ENCODE data around the gene ZBED4.

The ZBED4 gene

GRCh38 chr22:49917974-49918910, 64.6 kb downstream of the ZBED4 start, which contains the start of the genes ALG12 and CRELD2:
ALG12 (minus strand) TSS chr22:49918438; CDS start chr22:49913765, 4,673 bp downstream.
CRELD2 (plus strand) TSS chr22:49918634; CDS start chr22:49918770, 136 bp downstream.
- DNase-seq (ENCODE audit: insufficient read length, low spot score) (peak; percentile 99), FAIRE-seq (peak; percentile 100)

- DNase-seq (ENCODE audit: insufficient read length, low spot score) (no peak), FAIRE-seq (no peak)
Measured at GRCh38 chr22:49918911-49919881, 65.6 kb downstream of the ZBED4 start.

DNA sequence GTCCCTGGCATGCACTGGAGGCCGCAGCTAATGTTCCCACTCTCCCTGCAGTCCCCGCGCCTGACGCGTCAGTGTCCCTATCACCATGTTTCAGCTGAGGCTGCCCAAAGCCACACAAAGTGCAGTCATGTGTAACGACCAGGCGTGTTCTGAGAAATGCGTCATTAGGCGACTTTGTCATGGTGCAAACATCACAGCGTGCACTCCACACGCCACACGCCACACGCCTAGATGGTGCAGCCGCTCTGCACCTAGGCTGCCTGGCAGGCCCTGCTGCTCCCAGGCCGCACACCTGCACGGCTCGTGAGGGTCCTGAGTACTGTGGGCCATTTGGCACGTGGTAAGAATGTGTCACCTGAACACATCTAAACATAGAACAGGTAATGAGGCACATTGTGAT, 67.2 kb downstream of the ZBED4 start:
- DNase-seq (ENCODE audit: insufficient read length, low spot score) = no peak
- no peak for FAIRE-seq

DNA sequence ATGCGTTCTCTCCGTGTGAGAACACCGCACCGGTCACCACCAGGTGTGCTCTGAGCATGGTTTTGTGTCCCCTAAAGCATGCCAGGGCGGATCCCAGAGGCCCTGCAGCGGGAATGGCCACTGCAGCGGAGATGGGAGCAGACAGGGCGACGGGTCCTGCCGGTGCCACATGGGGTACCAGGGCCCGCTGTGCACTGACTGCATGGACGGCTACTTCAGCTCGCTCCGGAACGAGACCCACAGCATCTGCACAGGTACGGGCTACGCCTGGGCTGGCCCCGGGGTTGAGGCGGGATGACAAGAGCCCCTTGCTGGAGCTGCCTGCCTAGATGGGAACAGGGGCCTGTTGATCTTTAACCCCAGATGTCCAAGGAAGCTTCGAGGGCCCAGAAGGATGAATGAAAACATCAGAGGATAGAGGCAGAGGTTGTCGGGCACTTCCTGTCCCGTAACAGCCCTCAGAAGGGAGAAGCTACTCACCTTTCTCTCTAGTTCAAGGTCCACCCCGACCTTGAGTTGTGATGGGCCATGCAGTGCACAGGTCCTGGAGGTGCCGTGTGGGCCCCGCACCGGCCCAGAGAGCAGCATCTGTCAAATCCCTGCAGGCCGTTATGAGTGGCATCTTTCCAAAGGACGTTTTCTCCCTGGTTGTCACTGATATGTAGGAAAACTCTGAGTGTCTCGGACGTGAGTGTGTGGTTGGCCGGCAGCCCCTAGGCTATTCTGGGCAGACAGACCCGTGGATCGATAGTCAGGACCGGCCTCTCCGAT, 68.0 kb downstream of the ZBED4 start:
- no peak for DNase-seq (ENCODE audit: insufficient read length, low spot score)
- FAIRE-seq = no peak

- no peak for DNase-seq (ENCODE audit: insufficient read length, low spot score)
- no peak for FAIRE-seq
Measured at GRCh38 chr22:49922484-49922883, 68.8 kb downstream of the ZBED4 start.

GRCh38 chr22:49922926-49923325, 69.3 kb downstream of the ZBED4 start:
- FAIRE-seq (no peak), DNase-seq (ENCODE audit: insufficient read length, low spot score) (no peak)

GRCh38 chr22:49923445-49923844, 69.8 kb downstream of the ZBED4 start:
- FAIRE-seq (no peak), DNase-seq (ENCODE audit: insufficient read length, low spot score) (no peak)

DNA sequence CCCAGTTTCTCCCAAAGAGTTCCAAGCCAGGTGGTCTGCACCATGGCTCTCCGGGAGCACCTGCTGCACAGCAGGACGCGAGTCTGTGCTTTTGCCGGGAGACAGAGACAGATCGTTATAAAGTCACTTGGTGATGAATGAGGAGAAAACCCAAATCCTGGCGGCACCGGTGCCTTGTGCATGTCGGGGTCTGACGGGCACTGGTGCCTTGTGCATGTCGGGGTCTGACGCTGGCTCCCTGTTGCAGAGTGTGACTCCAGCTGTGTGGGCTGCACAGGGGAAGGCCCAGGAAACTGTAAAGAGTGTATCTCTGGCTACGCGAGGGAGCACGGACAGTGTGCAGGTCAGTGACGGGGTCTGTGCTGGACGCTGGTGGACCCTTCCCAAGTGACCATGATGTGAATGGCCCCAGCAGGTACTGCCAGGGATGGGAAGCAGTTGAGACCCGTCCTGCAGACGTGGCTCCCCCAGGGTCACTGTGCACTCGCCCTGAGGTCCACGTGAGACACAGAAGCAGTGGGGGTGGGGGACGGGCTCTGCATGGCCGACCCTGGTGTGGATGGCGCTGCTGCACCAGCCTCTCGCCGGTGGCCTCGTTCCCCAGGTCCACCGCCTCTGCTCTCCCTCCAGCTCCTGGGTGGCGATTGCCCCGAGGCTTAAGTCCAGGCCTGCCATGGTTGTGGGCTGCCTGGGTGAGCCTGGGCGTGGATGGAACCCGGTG, 70.6 kb downstream of the ZBED4 start:
- DNase-seq (ENCODE audit: insufficient read length, low spot score) (no peak), FAIRE-seq (no peak)

GRCh38 chr22:49925525-49926128, 72.0 kb downstream of the ZBED4 start:
- FAIRE-seq = peak; percentile 94
- DNase-seq (ENCODE audit: insufficient read length, low spot score) = peak; percentile 72

DNA sequence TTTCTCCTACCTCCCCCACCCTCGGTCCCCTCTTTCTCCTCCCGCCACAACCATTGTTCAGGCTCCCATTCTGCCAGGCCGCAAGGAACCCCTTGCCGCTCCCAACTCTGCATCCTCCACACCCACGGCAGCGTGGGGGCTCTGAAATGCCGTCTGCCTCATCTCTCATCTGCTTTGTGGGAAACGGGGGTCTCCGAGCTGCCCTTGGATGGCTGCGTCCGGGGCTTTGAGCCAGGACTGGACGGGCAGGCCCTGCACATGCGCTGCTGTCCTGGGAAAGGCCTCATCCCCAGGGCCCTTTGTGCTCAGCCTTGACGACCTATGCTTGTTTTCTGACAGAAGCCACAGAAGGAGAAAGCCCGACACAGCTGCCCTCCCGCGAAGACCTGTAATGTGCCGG, 73.3 kb downstream of the ZBED4 start:
- DNase-seq (ENCODE audit: insufficient read length, low spot score) (no peak), FAIRE-seq (no peak)

- no peak for DNase-seq (ENCODE audit: insufficient read length, low spot score)
Measured at GRCh38 chr22:49927483-49928184, 74.0 kb downstream of the ZBED4 start.

GRCh38 chr22:49928185-49928495, 74.5 kb downstream of the ZBED4 start:
- no peak for FAIRE-seq

More at GRCh38 chr22:49927483-49928184, 74.0 kb downstream of the ZBED4 start:
- no peak for FAIRE-seq

DNA sequence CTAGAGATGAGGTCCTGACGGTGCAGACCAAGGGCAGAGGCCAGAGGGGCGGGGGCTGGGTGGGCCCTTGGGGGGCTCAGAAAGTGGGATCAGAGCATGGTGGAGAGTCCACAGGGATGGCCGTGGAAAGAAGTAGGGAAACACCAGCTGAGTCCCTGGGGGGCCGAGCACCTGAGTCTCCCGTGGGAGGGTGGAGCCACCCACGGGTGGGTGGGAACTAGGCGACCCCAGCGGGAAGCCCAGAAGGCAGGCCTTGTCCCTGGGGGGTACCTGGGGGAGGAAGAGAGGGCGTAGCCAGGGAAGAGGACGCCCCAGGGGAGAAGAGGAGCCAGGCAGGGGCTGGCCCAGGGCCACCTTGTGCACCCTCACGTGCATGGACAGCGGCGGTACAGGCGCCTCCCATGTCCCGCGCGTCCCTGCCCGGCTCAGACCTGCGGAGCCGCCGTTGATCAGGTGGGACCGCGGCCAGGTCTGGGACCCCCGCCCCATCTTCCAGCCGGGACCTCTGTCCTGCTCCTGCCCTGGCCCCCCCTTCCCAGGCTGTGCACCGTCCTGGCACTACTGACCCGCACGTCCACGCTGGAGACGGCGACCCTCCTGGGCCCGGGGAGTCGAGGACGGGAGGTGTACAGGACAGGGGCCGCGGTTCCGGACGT, 75.0 kb downstream of the ZBED4 start:
- DNase-seq (ENCODE audit: insufficient read length, low spot score) (no peak), FAIRE-seq (no peak)

More at GRCh38 chr22:49928185-49928495, 74.5 kb downstream of the ZBED4 start:
- no peak for DNase-seq (ENCODE audit: insufficient read length, low spot score)

DNA sequence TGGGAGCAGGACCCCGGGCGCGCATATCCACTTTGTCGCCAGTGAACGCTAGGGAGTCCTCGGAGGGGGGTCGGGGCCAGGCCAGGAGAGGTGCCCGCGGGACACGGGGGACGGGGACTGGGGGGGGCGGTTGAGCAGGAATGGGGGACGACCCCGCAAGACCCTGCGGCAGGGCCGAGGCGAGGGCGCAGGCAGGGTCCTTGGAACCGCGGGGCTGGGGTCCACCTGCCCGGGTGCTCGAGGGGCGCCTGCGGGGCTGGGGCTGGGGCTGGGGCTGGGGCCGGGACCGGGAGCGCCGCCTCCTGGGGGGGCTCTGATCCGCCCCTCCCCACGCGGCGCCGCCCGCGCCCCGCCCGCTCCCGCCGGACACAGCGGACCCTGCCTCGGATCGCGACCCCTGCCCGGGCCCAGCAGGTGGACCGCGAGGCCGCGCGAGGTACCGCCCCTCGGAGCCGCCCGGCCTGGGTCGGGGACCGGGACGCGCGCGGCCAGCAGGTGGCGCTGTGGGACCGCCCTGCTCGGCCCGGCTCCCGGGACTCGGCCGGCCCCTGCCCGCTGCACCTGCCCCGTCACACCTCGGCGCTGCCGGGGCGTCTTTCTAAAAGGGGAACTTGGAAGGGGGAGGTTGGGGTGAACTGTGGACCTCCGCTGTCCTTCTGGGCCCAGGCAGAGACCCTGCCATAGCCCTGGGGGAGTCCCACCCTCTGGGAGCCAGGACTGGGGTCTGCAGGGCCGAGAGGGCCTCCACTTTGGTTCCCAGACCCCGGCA, 75.8 kb downstream of the ZBED4 start:
- FAIRE-seq = no peak
- peak; percentile 88 for DNase-seq (ENCODE audit: insufficient read length, low spot score)

GRCh38 chr22:49929994-49930575, 76.4 kb downstream of the ZBED4 start:
- DNase-seq (ENCODE audit: insufficient read length, low spot score) (no peak), FAIRE-seq (no peak)

DNA sequence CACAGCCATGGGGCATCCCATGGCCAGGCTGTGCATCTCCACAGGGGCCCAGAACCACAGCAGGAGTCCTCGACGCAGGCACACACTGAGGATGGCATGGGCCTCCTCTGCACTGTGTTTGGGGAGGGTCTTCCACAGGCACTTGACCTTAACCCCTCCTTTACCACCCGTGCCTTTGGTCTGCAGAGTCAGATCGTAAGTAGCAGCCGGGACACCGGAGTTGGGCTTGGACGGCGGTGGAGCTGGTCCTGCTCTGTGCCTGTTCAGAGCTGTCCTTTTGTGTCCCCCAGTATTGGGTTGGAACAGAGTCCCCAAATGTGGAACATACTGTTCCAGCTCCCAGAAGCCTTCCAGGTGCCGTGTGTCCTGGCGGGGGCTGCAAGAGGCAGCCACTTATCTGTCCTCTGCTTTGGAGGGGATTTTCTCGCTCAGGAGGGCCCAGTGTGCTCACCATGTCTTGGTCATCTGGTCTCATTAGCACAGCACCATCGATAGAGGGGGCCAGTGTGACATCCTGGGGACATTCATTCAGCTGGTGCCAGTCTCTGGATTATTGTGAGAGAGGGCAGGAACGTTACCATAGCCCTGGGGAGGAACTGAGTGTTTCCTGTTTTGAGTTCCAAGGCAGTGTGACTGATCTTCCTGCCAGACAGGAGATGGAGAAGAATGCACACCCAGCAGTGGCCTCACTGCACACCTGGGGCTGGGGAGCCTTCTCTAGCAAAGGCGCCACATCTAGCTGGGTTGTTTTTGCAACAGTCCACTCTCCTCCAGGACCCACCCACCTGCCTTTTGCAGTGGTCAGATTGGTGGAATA, 77.2 kb downstream of the ZBED4 start:
- FAIRE-seq = peak; percentile 94

More for the DNA sequence above, 77.2 kb downstream of the ZBED4 start:
- peak; percentile 78 for DNase-seq (ENCODE audit: insufficient read length, low spot score)

All from GM19239 (cell line).